Vagina (tissue), 2 donors: ENCODE measurements around the gene EIF2B5. TPM values are rescaled to one million over a fixed set of nuclear protein-coding genes. Genes with fewer than 3 reads are reported as not detected.

ENCODE experiments used
- DNase-seq, 2 donors: peaks; one replicate each; pipeline ENCODE4 v3.0.0-alpha.2; 2017; ENCODE audit errors: extremely low spot score in 2 of 2
- H3K27ac ChIP-seq: fragments of 200-600 bp; sonication (generic); one replicate; pipeline ENCODE4 v1.5.1; 2019
- H3K27me3 ChIP-seq: fragments of 200-600 bp; sonication (generic); one replicate; pipeline ENCODE4 v1.5.1; 2019
- H3K36me3 ChIP-seq, 2 donors: fragments of 200-600 bp; sonication (generic); one replicate each; pipeline ENCODE4 v1.5.1; 2017 to 2019
- H3K4me1 ChIP-seq: fragments of 200-600 bp; sonication (generic); one replicate; pipeline ENCODE4 v1.5.1; 2019
- H3K4me3 ChIP-seq, 2 donors: fragments of 200-600 bp; sonication (generic); 1 replicate in 1 of 2; 2 replicates in 1 of 2; pipeline ENCODE4 v1.5.1; 2016 to 2019
- H3K9me3 ChIP-seq: fragments of 200-600 bp; sonication (generic); one replicate; pipeline ENCODE4 v1.5.1; 2019
- POLR2A ChIP-seq, 2 donors: fragments of 450-650 bp; IDR thresholded peaks; one replicate each; pipeline ENCODE4 v1.6.1; 2017; ENCODE audit warnings: antibody characterized with exemption in 2 of 2, mild to moderate bottlenecking in 2 of 2, moderate library complexity in 2 of 2
- POLR2AphosphoS5 ChIP-seq, 2 donors: sonication (generic); formaldehyde crosslinking; IDR thresholded peaks; one replicate each; pipeline ENCODE4 v1.9.0; 2017; ENCODE audit warnings: antibody characterized with exemption in 2 of 2, mild to moderate bottlenecking in 2 of 2, low read depth in 1 of 2; ENCODE audit not compliant: insufficient read depth in 1 of 2
- intact Hi-C: fragments of 100-400 bp; cut with DNase I; formaldehyde crosslinking; loops from one replicate; pipeline ENCODE4 v1.15.1; 2023
- total RNA-seq: library from RNA; depleted of rRNA; stranded (reverse); fragments of >200 nt; gene quantifications from one replicate; pipeline ENCODE4 v1.2.3, GENCODE V29; 2016
- TF ChIP-seq, protein P1 (sequence below), 3 experiments: fragments of 450-650 bp in 2 of 3; fragments of 200-600 bp in 1 of 3; sonication (generic) in 1 of 3; IDR thresholded peaks; one replicate each; pipeline ENCODE4 v1.5.1; 2017 to 2019; ENCODE audit warnings: antibody characterized with exemption in 3 of 3, mild to moderate bottlenecking in 2 of 3, moderate library complexity in 2 of 3

EIF2B5 gene
- total RNA-seq, 1 donor from 2014 or later, result 30.2 TPM

DNA sequence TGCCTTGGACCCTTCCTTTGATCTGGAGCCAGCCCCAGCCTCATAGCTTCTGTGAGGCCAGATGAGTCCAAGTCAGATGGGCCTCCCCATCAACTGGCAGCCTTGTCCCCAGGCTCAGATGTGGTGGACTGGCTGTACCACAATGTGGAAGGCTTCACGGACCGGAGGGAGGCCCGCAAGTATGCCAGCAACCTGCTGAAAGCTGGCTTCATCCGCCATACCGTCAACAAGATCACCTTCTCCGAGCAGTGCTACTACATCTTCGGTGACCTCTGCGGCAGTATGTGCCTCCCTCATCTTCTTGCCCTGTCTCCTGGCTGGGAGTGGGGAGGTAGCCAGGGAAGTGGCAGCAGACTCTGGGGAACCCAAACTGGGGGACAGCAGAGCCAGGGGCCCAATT lies 32.6 kb downstream of the EIF2B5 start:
- no peak overlapping the region for H3K27ac ChIP-seq
- no peak for DNase-seq
- H3K36me3 ChIP-seq, result peaks cover 6 to 91% of the 10 kb centered on the region in 2 donors
- TF ChIP-seq, protein P1, sequence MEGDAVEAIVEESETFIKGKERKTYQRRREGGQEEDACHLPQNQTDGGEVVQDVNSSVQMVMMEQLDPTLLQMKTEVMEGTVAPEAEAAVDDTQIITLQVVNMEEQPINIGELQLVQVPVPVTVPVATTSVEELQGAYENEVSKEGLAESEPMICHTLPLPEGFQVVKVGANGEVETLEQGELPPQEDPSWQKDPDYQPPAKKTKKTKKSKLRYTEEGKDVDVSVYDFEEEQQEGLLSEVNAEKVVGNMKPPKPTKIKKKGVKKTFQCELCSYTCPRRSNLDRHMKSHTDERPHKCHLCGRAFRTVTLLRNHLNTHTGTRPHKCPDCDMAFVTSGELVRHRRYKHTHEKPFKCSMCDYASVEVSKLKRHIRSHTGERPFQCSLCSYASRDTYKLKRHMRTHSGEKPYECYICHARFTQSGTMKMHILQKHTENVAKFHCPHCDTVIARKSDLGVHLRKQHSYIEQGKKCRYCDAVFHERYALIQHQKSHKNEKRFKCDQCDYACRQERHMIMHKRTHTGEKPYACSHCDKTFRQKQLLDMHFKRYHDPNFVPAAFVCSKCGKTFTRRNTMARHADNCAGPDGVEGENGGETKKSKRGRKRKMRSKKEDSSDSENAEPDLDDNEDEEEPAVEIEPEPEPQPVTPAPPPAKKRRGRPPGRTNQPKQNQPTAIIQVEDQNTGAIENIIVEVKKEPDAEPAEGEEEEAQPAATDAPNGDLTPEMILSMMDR (IDR thresholded peaks at IDR 0.05), result no peak
- no peak for TF ChIP-seq POLR2A (IDR thresholded peaks at IDR 0.05)
- no peak for TF ChIP-seq POLR2AphosphoS5 (IDR thresholded peaks at IDR 0.05; ENCODE audit: insufficient read depth in 1 of 2, low read depth in 1 of 2)
- H3K27me3 ChIP-seq, result no peaks in the 10 kb centered on the region
- peaks cover 10% of the 10 kb centered on the region for H3K4me1 ChIP-seq
- no peaks in the 10 kb centered on the region for H3K9me3 ChIP-seq
- H3K4me3 ChIP-seq, result no peak overlapping the region
- intact Hi-C loops, result no loop called here

DNA sequence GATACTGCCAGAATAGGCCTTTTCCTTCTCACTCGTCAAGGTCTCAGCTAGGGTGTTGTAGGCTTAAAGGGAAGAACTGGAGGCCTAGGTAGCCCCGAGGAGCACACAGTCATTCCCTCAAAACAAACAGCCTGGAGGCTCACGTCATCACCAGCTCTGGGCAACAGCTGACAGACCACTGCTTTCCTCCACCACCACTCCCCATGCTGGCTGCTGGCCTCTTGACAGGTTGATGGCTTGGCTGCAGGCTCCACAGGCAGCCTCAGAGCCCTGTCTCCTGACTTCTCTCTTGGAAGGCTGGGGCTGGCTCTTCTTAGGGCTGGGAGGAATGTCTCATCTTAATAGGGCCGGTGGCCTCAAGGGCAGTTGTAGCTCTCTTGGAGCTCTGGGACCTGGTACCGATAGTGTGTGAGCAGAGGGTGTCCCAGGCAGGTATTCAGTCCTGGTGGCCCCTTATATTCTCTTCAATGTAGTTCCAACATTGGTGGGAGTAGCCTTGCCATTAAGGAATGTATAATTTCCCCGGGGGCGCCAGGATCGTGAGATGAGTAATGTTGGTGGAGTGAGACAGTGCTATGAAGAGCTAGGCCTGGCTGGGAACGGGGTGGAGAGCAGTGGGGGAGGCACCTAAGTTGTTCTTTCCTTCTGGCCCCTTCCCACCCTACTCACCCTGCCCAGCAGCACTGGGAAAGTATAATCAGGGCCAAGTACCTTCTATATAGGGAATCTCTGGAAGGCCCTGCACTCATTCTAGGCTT lies 33.4 kb downstream of the EIF2B5 start:
- Histone ChIP-seq H3K27me3 (no peaks in the 10 kb centered on the region), H3K9me3 (no peaks in the 10 kb centered on the region), H3K4me3 (no peak overlapping the region), H3K36me3 (peaks cover 6 to 88% of the 10 kb centered on the region in 2 donors), H3K27ac (no peak overlapping the region), H3K4me1 (peaks cover 3% of the 10 kb centered on the region)
- intact Hi-C loops, result no loop called here
- TF ChIP-seq POLR2A (IDR thresholded peaks at IDR 0.05) (no peak), POLR2AphosphoS5 (IDR thresholded peaks at IDR 0.05; ENCODE audit: insufficient read depth in 1 of 2, low read depth in 1 of 2) (no peak)
- TF ChIP-seq, protein P1 (IDR thresholded peaks at IDR 0.05), result no peak
- DNase-seq, result no peak

DNA sequence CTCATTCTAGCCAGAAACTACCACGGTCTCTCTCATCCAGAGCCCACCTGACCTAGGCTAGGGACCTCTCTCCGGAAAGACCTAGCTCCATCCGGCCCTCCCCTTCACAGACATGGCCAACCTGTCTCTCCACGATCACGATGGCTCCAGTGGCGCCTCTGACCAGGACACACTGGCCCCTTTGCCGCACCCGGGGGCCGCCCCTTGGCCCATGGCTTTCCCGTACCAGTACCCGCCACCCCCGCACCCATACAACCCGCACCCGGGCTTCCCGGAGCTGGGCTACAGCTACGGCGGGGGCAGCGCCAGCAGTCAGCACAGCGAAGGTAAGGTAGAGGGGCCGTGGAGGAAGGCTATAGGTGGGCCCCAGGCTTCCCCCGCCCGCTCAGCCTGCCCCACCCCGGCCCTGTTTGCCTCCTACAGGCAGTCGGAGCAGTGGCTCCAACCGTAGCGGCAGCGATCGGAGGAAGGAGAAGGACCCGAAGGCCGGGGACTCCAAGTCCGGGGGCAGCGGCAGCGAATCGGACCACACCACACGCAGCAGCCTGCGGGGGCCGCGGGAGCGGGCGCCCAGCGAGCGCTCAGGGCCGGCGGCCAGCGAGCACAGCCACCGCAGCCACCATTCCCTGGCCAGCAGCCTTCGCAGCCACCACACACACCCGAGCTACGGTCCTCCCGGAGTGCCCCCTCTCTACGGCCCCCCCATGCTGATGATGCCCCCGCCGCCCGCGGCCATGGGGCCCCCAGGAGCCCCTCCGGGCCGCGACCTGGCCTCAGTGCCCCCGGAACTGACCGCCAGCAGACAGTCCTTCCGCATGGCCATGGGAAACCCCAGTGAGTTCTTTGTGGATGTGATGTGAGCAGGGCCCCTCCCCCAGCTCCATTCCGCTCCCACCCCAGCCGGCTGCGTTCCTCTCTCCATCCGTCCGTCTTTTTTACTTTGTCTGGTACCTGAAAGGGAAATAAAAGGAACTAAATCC lies 35.0 kb downstream of the EIF2B5 start:
- no peak for TF ChIP-seq POLR2A (IDR thresholded peaks at IDR 0.05)
- TF ChIP-seq, protein P1 (IDR thresholded peaks at IDR 0.05), result no peak
- no peak for TF ChIP-seq POLR2AphosphoS5 (IDR thresholded peaks at IDR 0.05; ENCODE audit: insufficient read depth in 1 of 2, low read depth in 1 of 2)
- H3K9me3 ChIP-seq, result no peaks in the 10 kb centered on the region
- H3K27ac ChIP-seq, result no peak overlapping the region
- intact Hi-C loops, result no loop called here
- no peak for DNase-seq
- peaks cover 5% of the 10 kb centered on the region for H3K4me1 ChIP-seq
- no peak overlapping the region for H3K4me3 ChIP-seq
- no peaks in the 10 kb centered on the region for H3K27me3 ChIP-seq
- H3K36me3 ChIP-seq, result peaks cover 6 to 72% of the 10 kb centered on the region in 2 donors

DNA sequence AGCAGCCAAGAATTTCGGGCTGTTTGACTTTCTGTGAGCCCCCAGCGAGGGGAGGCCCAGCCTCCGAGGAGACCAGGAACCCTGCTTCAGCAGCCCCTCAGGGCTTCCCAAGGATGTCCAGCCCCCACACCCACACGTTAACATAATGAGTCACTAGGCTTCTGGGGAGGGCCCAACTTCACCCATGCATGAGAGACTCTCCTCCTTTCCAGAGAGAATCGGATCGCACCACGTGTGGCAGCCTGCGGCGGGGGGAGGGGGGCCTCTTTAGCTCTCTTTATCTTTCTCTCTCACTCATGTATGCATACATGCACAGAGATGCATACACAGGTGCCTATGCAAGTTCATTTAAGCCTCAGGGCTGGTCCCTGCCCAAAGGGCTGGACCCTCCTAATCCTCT lies 36.4 kb downstream of the EIF2B5 start:
- Histone ChIP-seq H3K9me3 (no peaks in the 10 kb centered on the region), H3K4me3 (no peak overlapping the region), H3K27me3 (no peaks in the 10 kb centered on the region), H3K27ac (no peak overlapping the region), H3K36me3 (peaks cover 5 to 59% of the 10 kb centered on the region in 2 donors), H3K4me1 (peaks cover 17% of the 10 kb centered on the region)
- TF ChIP-seq, protein P1 (IDR thresholded peaks at IDR 0.05), result no peak
- TF ChIP-seq POLR2AphosphoS5 (IDR thresholded peaks at IDR 0.05; ENCODE audit: insufficient read depth in 1 of 2, low read depth in 1 of 2) (no peak), POLR2A (IDR thresholded peaks at IDR 0.05) (no peak)
- intact Hi-C loops, result no loop called here
- no peak for DNase-seq
